Cardiac fibroblast (primary cell): ENCODE measurements around the gene C3orf70.
A peak's percentile ranks its signal among the peaks of the same experiment; 100 is the strongest.

ENCODE experiments used
- DNase-seq, 2 donors: peaks; one replicate each; pipeline versions ENCODE4 v3.0.0 to v3.0.0-alpha.2; 2010; ENCODE audit warnings: low read depth in 2 of 2
- H3K4me3 ChIP-seq, 2 donors: replicated peaks in 1 of 2; 1 replicate in 1 of 2; 2 replicates in 1 of 2; pipeline ENCODE4 v1.5.1; 2011; ENCODE audit warnings: low read depth in 2 of 2, low read length in 2 of 2, mild to moderate bottlenecking in 2 of 2, moderate library complexity in 1 of 2
- CTCF ChIP-seq: IDR thresholded peaks from one replicate; pipeline ENCODE4 v1.5.1; 2011; ENCODE audit warnings: low read depth, mild to moderate bottlenecking, low read length, inconsistent platforms

Gene C3orf70

GRCh38 chr3:185069037-185070030, 83.5 kb downstream of the C3orf70 start:
- no peak for TF ChIP-seq CTCF
- no peak overlapping the region for H3K4me3 ChIP-seq
- no peak for DNase-seq

GRCh38 chr3:185067173-185067572, 85.7 kb downstream of the C3orf70 start:
- no peak overlapping the region for H3K4me3 ChIP-seq
- no peak for DNase-seq
- no peak for TF ChIP-seq CTCF

GRCh38 chr3:185066251-185066650, 86.6 kb downstream of the C3orf70 start:
- DNase-seq: no peak
- H3K4me3 ChIP-seq: no peak overlapping the region
- TF ChIP-seq CTCF: no peak

GRCh38 chr3:185065059-185065458, 87.8 kb downstream of the C3orf70 start:
- DNase-seq: no peak
- no peak overlapping the region for H3K4me3 ChIP-seq
- no peak for TF ChIP-seq CTCF

- H3K4me3 ChIP-seq: no peak overlapping the region
- TF ChIP-seq CTCF: no peak
- no peak for DNase-seq
Measured at GRCh38 chr3:185063431-185063830, 89.4 kb downstream of the C3orf70 start.

GRCh38 chr3:185062191-185062590, 90.7 kb downstream of the C3orf70 start:
- no peak for TF ChIP-seq CTCF
- no peak overlapping the region for H3K4me3 ChIP-seq
- DNase-seq: peak in 1 of 2 donors; percentile 12

- no peak for DNase-seq
- TF ChIP-seq CTCF: no peak
- H3K4me3 ChIP-seq: no peak overlapping the region
Measured at GRCh38 chr3:185060655-185061054, 92.2 kb downstream of the C3orf70 start.
